ENCODE measurements around the gene APH1A.
"Not testable (repeated sequence)": the region's sequence is repeated elsewhere in the genome, so short reads cannot be mapped to it uniquely, and the experiment has no call there.

Gene APH1A

DNA sequence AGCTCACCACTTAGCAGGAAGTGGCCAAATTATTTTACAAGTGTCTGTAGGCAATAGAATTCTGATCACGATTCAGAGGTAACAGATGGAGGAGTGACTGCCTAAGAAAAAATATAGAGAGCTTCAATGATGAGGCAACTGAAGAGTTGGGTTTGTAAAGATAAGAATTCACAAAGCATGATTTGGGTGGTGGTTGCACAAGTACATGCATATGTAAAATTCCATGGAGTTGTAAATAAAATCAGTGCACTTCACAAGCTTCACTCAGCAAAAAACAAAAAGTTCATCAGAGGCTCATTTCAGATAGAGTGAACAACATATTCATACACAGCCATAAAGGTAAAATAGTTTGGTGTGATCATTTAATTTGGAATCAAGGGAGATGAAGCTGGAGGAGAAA, 43.8 kb downstream of the APH1A start:
- DNase-seq = no peak
- Mint-ChIP-seq H3K27me3 (ENCODE audit: low read depth, poor library complexity) (no peaks in the 10 kb centered on the region), H3K36me3 (ENCODE audit: low read depth) (peaks cover 81% of the 10 kb centered on the region), H3K27ac (peak overlapping the region; percentile 26), H3K4me3 (no peak overlapping the region), H3K4me1 (no peaks in the 10 kb centered on the region), H3K9me3 (no peaks in the 10 kb centered on the region)
- TF ChIP-seq, protein P1, sequence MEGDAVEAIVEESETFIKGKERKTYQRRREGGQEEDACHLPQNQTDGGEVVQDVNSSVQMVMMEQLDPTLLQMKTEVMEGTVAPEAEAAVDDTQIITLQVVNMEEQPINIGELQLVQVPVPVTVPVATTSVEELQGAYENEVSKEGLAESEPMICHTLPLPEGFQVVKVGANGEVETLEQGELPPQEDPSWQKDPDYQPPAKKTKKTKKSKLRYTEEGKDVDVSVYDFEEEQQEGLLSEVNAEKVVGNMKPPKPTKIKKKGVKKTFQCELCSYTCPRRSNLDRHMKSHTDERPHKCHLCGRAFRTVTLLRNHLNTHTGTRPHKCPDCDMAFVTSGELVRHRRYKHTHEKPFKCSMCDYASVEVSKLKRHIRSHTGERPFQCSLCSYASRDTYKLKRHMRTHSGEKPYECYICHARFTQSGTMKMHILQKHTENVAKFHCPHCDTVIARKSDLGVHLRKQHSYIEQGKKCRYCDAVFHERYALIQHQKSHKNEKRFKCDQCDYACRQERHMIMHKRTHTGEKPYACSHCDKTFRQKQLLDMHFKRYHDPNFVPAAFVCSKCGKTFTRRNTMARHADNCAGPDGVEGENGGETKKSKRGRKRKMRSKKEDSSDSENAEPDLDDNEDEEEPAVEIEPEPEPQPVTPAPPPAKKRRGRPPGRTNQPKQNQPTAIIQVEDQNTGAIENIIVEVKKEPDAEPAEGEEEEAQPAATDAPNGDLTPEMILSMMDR (IDR thresholded peaks at IDR 0.05) = no peak

DNA sequence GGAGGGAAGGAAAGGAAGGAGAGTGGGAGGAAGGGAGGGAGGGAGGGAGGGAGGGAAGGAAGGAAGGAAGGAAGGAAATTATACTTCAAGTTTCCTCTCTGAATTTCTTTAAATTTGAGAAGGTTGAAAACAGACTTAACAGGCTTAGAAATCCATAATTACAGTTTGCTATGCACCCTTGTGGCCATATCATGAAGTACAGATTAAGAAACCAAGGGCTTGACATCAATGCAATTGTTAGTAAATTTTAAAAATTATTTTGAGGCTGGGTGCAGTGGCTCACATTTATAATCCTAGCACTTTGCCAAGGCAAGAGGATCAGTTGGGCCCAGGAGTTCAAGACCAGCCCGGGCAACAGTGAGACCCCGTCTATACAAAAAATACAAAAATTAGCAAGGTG, 47.3 kb downstream of the APH1A start:
- Mint-ChIP-seq H3K27me3 (ENCODE audit: low read depth, poor library complexity) (no peaks in the 10 kb centered on the region), H3K4me3 (no peak overlapping the region), H3K4me1 (no peaks in the 10 kb centered on the region), H3K27ac (no peak overlapping the region), H3K36me3 (ENCODE audit: low read depth) (peaks cover 67% of the 10 kb centered on the region), H3K9me3 (no peaks in the 10 kb centered on the region)
- TF ChIP-seq, protein P1 (IDR thresholded peaks at IDR 0.05) = peak; percentile 31
- DNase-seq = no peak

DNA sequence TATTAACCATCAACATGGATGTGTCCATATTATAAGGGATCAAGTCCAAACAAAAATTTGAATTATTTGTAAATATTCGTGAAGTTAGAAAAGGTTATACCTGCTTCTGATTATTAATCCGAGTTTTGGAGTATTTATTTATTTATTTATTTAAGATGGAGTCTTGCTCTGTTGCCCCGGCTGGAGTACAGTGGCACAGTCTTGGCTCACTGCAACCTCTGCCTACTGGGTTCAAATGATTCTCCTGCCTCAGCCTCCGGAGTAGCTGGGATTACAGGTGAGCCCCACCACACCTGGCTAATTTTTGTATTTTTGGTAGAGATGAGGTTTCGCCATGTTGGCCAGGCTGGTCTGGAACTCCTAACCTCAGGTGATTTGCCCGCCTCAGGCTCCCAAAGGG, 53.0 kb downstream of the APH1A start:
- H3K27me3 Mint-ChIP-seq (ENCODE audit: low read depth, poor library complexity); DNase-seq; H3K27ac Mint-ChIP-seq; H3K4me3 Mint-ChIP-seq; H3K9me3 Mint-ChIP-seq: not testable (repeated sequence)
- Mint-ChIP-seq H3K4me1 (peaks cover 15% of the 10 kb centered on the region), H3K36me3 (ENCODE audit: low read depth) (peaks cover 27% of the 10 kb centered on the region)
